ENCODE results near the gene PQBP1. TPM values are rescaled to one million over a fixed set of nuclear protein-coding genes. Genes with fewer than 3 reads are reported as not detected.

The PQBP1 gene
- total and polyA plus RNA-seq, 4 donors = 28.9 to 91.9 (median 78.8) TPM

GRCh38 chrX:48919360-48919841 lies 21.7 kb downstream of the PQBP1 start:
- DNase-seq (ENCODE audit: low read depth in 4 of 6, low spot score in 6 of 6) = peak in 1 of 6 donors; percentile 53
- Histone ChIP-seq H3K27me3 (ENCODE audit: control insufficient read depth, insufficient read depth, low read length) (no peaks in the 10 kb centered on the region), H3K4me3 (ENCODE audit: low read depth, low read length) (peak overlapping the region; percentile 64), H3K36me3 (ENCODE audit: control insufficient read depth, insufficient read depth, low read length) (peaks cover 29% of the 10 kb centered on the region), H3K4me1 (ENCODE audit: control insufficient read depth, insufficient read depth, low read length) (peaks cover 16% of the 10 kb centered on the region), H3K9me3 (ENCODE audit: control insufficient read depth, insufficient read depth, low read length) (no peaks in the 10 kb centered on the region), H3K27ac (ENCODE audit: low read depth, low read length) (peak overlapping the region; percentile 81)
- WGBS (ENCODE audit: insufficient coverage) = 39% methylated on average over 14 of the region's 15 CpGs

GRCh38 chrX:48919947-48920717 lies 22.4 kb downstream of the PQBP1 start:
- Histone ChIP-seq H3K4me1 (ENCODE audit: control insufficient read depth, insufficient read depth, low read length) (peaks cover 16% of the 10 kb centered on the region), H3K27me3 (ENCODE audit: control insufficient read depth, insufficient read depth, low read length) (no peaks in the 10 kb centered on the region), H3K9me3 (ENCODE audit: control insufficient read depth, insufficient read depth, low read length) (no peaks in the 10 kb centered on the region), H3K4me3 (ENCODE audit: low read depth, low read length) (no peak overlapping the region), H3K36me3 (ENCODE audit: control insufficient read depth, insufficient read depth, low read length) (peaks cover 32% of the 10 kb centered on the region), H3K27ac (ENCODE audit: low read depth, low read length) (peak overlapping the region; percentile 81)
- 53% methylated on average over 8 of the region's 8 CpGs for WGBS (ENCODE audit: insufficient coverage)
- peak in 1 of 6 donors; percentile 63 for DNase-seq (ENCODE audit: low read depth in 4 of 6, low spot score in 6 of 6)

DNA sequence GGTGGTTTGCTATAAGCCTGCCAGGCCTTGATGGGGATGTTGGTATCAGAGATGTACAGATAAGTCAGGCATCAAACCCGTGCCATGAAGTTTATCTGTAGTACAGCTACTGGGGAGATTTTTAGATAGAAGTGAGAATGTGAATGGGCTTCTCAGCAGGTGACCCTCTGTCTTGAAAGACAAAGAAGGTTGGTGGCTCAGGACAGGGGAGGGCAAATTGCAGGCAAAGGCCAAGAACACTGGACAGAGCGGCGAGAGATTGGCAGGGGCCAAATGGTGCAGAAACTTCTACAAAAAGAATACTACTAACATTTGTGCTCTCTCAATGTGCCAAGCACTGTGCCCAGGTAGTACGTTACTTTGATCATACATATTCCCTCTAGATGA lies 23.0 kb downstream of the PQBP1 start:
- 28% methylated on average over 1 of the region's 4 CpGs for WGBS (ENCODE audit: insufficient coverage)
- Histone ChIP-seq H3K9me3 (ENCODE audit: control insufficient read depth, insufficient read depth, low read length) (no peaks in the 10 kb centered on the region), H3K36me3 (ENCODE audit: control insufficient read depth, insufficient read depth, low read length) (peaks cover 34% of the 10 kb centered on the region), H3K27me3 (ENCODE audit: control insufficient read depth, insufficient read depth, low read length) (no peaks in the 10 kb centered on the region), H3K27ac (ENCODE audit: low read depth, low read length) (no peak overlapping the region), H3K4me1 (ENCODE audit: control insufficient read depth, insufficient read depth, low read length) (peaks cover 16% of the 10 kb centered on the region), H3K4me3 (ENCODE audit: low read depth, low read length) (no peak overlapping the region)
- no peak for DNase-seq (ENCODE audit: low read depth in 4 of 6, low spot score in 6 of 6)

DNA sequence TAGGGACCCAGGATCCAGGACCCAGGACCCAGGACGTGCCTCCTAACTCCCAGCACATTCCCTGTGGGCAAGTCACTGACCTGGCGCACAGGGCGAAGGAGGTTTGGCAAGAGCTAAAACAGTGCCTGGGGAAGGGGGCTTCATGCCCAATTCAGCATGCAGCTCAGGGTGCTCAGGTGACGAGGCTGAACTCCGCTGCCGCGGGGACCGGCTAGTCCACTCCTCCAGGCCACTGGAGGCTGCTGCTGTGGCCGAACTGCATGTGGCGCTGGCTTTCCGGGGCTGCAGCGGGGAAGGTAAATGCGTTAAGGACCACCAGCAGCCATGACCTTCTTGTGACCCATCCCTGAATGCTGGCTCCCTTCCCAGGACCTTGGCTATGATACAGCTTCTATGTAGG lies 26.0 kb downstream of the PQBP1 start:
- Histone ChIP-seq H3K4me1 (ENCODE audit: control insufficient read depth, insufficient read depth, low read length) (peaks cover 6% of the 10 kb centered on the region), H3K9me3 (ENCODE audit: control insufficient read depth, insufficient read depth, low read length) (no peaks in the 10 kb centered on the region), H3K36me3 (ENCODE audit: control insufficient read depth, insufficient read depth, low read length) (peaks cover 42% of the 10 kb centered on the region), H3K4me3 (ENCODE audit: low read depth, low read length) (no peak overlapping the region), H3K27ac (ENCODE audit: low read depth, low read length) (no peak overlapping the region), H3K27me3 (ENCODE audit: control insufficient read depth, insufficient read depth, low read length) (no peaks in the 10 kb centered on the region)
- DNase-seq (ENCODE audit: low read depth in 4 of 6, low spot score in 6 of 6) = no peak
- WGBS (ENCODE audit: insufficient coverage) = 88% methylated on average over 13 of the region's 13 CpGs

- Histone ChIP-seq H3K36me3 (ENCODE audit: control insufficient read depth, insufficient read depth, low read length) (peaks cover 42% of the 10 kb centered on the region), H3K4me3 (ENCODE audit: low read depth, low read length) (no peak overlapping the region), H3K27ac (ENCODE audit: low read depth, low read length) (no peak overlapping the region), H3K9me3 (ENCODE audit: control insufficient read depth, insufficient read depth, low read length) (no peaks in the 10 kb centered on the region), H3K27me3 (ENCODE audit: control insufficient read depth, insufficient read depth, low read length) (no peaks in the 10 kb centered on the region), H3K4me1 (ENCODE audit: control insufficient read depth, insufficient read depth, low read length) (peaks cover 4% of the 10 kb centered on the region)
- 89% methylated on average over 5 of the region's 5 CpGs for WGBS (ENCODE audit: insufficient coverage)
- no peak for DNase-seq (ENCODE audit: low read depth in 4 of 6, low spot score in 6 of 6)
Observed at GRCh38 chrX:48924270-48924669, 26.5 kb downstream of the PQBP1 start.

- no peak overlapping the region for H3K27ac ChIP-seq (ENCODE audit: low read depth, low read length)
Observed at GRCh38 chrX:48927123-48927522, 29.4 kb downstream of the PQBP1 start.

DNA sequence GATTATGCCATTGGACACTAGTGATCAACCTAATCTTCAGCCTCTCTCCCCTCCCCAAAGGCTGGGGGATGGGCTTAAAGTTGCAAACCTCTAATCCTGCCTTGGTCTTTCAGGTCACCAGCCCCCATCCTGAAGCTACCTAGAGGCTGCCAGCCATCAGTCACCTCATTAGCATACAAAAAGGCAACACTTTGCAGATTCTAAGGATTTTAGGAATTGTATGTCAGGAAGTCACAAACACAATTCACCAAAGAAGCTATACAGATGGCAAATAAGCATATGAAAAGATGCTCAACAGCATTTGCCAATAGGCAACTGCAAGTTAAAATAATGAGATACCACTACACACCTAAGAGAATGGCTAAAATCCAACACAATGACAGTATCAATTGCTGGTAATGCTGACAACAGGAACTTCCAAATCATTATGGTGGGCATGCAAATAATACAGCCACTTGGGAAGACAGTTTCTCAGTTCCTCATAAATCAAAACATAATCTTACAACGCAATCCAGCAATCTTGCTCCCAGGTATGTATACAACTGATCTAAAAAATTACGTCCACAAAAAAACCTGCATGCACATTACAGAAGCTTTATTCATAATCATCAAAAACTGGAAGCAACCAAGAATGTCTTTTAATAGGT lies 30.1 kb downstream of the PQBP1 start:
- Histone ChIP-seq H3K27me3 (ENCODE audit: control insufficient read depth, insufficient read depth, low read length) (no peaks in the 10 kb centered on the region), H3K27ac (ENCODE audit: low read depth, low read length) (no peak overlapping the region), H3K9me3 (ENCODE audit: control insufficient read depth, insufficient read depth, low read length) (peaks cover 2% of the 10 kb centered on the region), H3K36me3 (ENCODE audit: control insufficient read depth, insufficient read depth, low read length) (peaks cover 38% of the 10 kb centered on the region), H3K4me3 (ENCODE audit: low read depth, low read length) (no peak overlapping the region), H3K4me1 (ENCODE audit: control insufficient read depth, insufficient read depth, low read length) (no peaks in the 10 kb centered on the region)
- no CpG with 5 or more reads among the region's 2 CpGs for WGBS (ENCODE audit: insufficient coverage)
- DNase-seq (ENCODE audit: low read depth in 4 of 6, low spot score in 6 of 6) = no peak

More at GRCh38 chrX:48927123-48927522, 29.4 kb downstream of the PQBP1 start:
- Histone ChIP-seq H3K4me3 (ENCODE audit: low read depth, low read length) (no peak overlapping the region), H3K36me3 (ENCODE audit: control insufficient read depth, insufficient read depth, low read length) (peaks cover 42% of the 10 kb centered on the region), H3K27me3 (ENCODE audit: control insufficient read depth, insufficient read depth, low read length) (no peaks in the 10 kb centered on the region), H3K4me1 (ENCODE audit: control insufficient read depth, insufficient read depth, low read length) (no peaks in the 10 kb centered on the region), H3K9me3 (ENCODE audit: control insufficient read depth, insufficient read depth, low read length) (peaks cover 2% of the 10 kb centered on the region)
- DNase-seq (ENCODE audit: low read depth in 4 of 6, low spot score in 6 of 6) = no peak
- no CpG with 5 or more reads among the region's 5 CpGs for WGBS (ENCODE audit: insufficient coverage)

DNA sequence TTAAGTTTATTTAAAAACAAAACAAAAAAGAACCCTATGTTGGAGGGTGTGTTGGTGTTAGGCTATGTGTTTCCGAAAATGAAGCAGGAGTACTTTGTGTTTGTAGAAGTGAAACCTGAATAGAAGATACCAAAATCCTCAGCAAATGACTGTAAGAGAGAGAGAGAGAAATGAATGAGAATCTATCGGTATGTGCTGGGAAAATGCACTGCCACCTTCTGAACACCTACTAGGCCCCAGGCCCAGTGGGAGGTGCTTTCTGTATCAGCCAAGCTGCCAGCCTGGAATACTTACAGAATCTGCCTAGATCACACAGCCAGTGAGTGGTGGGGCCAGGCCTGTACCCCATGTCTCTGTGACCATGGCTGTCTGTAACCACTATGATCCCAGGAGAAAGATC lies 36.0 kb downstream of the PQBP1 start:
- peaks cover 2% of the 10 kb centered on the region for H3K9me3 ChIP-seq (ENCODE audit: control insufficient read depth, insufficient read depth, low read length)
- H3K4me3 ChIP-seq (ENCODE audit: low read depth, low read length) = no peak overlapping the region
- peaks cover 15% of the 10 kb centered on the region for H3K36me3 ChIP-seq (ENCODE audit: control insufficient read depth, insufficient read depth, low read length)
- H3K27me3 ChIP-seq (ENCODE audit: control insufficient read depth, insufficient read depth, low read length) = no peaks in the 10 kb centered on the region
- no peak overlapping the region for H3K27ac ChIP-seq (ENCODE audit: low read depth, low read length)
- no peaks in the 10 kb centered on the region for H3K4me1 ChIP-seq (ENCODE audit: control insufficient read depth, insufficient read depth, low read length)
- DNase-seq (ENCODE audit: low read depth in 4 of 6, low spot score in 6 of 6) = no peak
- 80% methylated on average over 1 of the region's 2 CpGs for WGBS (ENCODE audit: insufficient coverage)

DNA sequence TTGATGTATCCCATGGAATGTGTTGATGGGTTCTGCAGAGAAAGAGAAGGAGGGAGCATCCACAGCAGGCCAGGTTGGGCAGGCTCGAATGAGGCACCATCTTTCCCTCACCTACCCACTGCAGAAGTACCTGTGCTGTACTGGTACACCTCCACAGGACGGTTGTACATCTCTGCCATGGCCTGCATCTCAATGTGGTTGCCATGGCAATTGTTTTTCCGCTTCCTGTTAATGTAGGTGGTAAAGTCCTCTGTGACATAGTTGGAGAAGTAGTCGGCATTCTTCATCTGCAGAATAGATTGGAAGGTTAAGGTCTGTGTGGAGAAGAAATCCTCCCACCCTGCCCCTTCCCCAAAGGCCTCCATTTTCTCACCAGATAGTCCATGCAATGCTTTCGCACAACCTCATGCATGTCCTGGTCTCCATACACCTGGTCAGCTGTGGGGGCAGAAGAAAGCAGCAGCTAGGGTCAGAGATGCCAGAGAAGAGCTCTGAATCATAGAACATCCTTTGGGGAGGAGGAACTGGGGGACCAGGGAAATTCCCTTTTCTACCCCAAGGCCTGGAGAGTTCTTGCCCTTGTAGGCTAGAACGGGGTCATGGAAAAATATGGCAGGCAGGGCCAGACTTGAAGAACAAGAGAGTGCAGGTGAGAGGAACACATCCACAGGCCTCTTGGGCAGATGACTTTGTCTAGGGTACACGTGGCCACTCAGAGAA lies 37.0 kb downstream of the PQBP1 start:
- 60% methylated on average over 1 of the region's 7 CpGs for WGBS (ENCODE audit: insufficient coverage)
- DNase-seq (ENCODE audit: low read depth in 4 of 6, low spot score in 6 of 6) = no peak
- Histone ChIP-seq H3K9me3 (ENCODE audit: control insufficient read depth, insufficient read depth, low read length) (peaks cover 2% of the 10 kb centered on the region), H3K27me3 (ENCODE audit: control insufficient read depth, insufficient read depth, low read length) (no peaks in the 10 kb centered on the region), H3K4me3 (ENCODE audit: low read depth, low read length) (no peak overlapping the region), H3K36me3 (ENCODE audit: control insufficient read depth, insufficient read depth, low read length) (peaks cover 15% of the 10 kb centered on the region), H3K4me1 (ENCODE audit: control insufficient read depth, insufficient read depth, low read length) (no peaks in the 10 kb centered on the region), H3K27ac (ENCODE audit: low read depth, low read length) (no peak overlapping the region)

Data from spinal cord (tissue), 10 donors.